Trophoblast cell (in vitro differentiated cells and primary cell): ENCODE results near the gene TCEAL8.

Experiments
- DNase-seq, 2 donors: peaks; one replicate each; pipeline ENCODE4 v3.0.0-alpha.2; 2016
- H2AFZ ChIP-seq: 2 replicates; pipeline ENCODE4 v1.6.1; 2013; ENCODE audit warnings: low read length, moderate library complexity, mild to moderate bottlenecking; ENCODE audit not compliant: insufficient read depth, poor library complexity
- H2AK5ac ChIP-seq: 2 replicates; pipeline ENCODE4 v1.6.1; 2013; ENCODE audit warnings: mild to moderate bottlenecking, low read length
- H2BK120ac ChIP-seq: 2 replicates; pipeline ENCODE4 v1.6.1; 2013; ENCODE audit warnings: low read length, mild to moderate bottlenecking, moderate library complexity; ENCODE audit not compliant: insufficient read depth, poor library complexity
- H2BK12ac ChIP-seq: 2 replicates; pipeline ENCODE4 v1.6.1; 2013; ENCODE audit warnings: mild to moderate bottlenecking, low read length, moderate library complexity
- H2BK5ac ChIP-seq: 2 replicates; pipeline ENCODE4 v1.6.1; 2013; ENCODE audit warnings: low read length, low read depth, moderate library complexity, mild to moderate bottlenecking; ENCODE audit not compliant: poor library complexity
- H3K14ac ChIP-seq: 2 replicates; pipeline ENCODE4 v1.6.1; 2013; ENCODE audit warnings: mild to moderate bottlenecking, low read length
- H3K18ac ChIP-seq: 2 replicates; pipeline ENCODE4 v1.6.1; 2013; ENCODE audit warnings: mild to moderate bottlenecking, low read length
- H3K23ac ChIP-seq: 2 replicates; pipeline ENCODE4 v1.6.1; 2013; ENCODE audit warnings: low read length
- H3K27ac ChIP-seq: 2 replicates; pipeline ENCODE4 v1.5.1; 2013; ENCODE audit warnings: low read depth, mild to moderate bottlenecking, inconsistent platforms, low read length, moderate library complexity
- H3K27me3 ChIP-seq: 2 replicates; pipeline ENCODE4 v1.6.1; 2013; ENCODE audit warnings: inconsistent platforms, mild to moderate bottlenecking, low read length, moderate library complexity; ENCODE audit not compliant: insufficient read depth
- H3K36me3 ChIP-seq, 2 experiments: 1 replicate in 1 of 2; 2 replicates in 1 of 2; pipeline ENCODE4 v1.6.1; 2013; ENCODE audit warnings: low read length in 2 of 2, mild to moderate bottlenecking in 2 of 2, moderate library complexity in 1 of 2; ENCODE audit not compliant: insufficient read depth in 2 of 2, control insufficient read depth in 1 of 2
- H3K4ac ChIP-seq: 2 replicates; pipeline ENCODE4 v1.6.1; 2013; ENCODE audit warnings: low read depth, mild to moderate bottlenecking, low read length, moderate library complexity
- H3K4me1 ChIP-seq, 2 experiments: 1 replicate in 1 of 2; 2 replicates in 1 of 2; pipeline ENCODE4 v1.6.1; 2013; ENCODE audit warnings: low read length in 2 of 2, mild to moderate bottlenecking in 2 of 2, moderate library complexity in 1 of 2; ENCODE audit not compliant: insufficient read depth in 2 of 2, control insufficient read depth in 1 of 2
- H3K4me2 ChIP-seq: 2 replicates; pipeline ENCODE4 v1.6.1; 2013; ENCODE audit warnings: inconsistent platforms, mild to moderate bottlenecking, low read length, moderate library complexity
- H3K4me3 ChIP-seq: 2 replicates; pipeline ENCODE4 v1.5.1; 2013; ENCODE audit warnings: mild to moderate bottlenecking, low read depth, low read length, inconsistent platforms
- H3K79me1 ChIP-seq: one replicate; pipeline ENCODE4 v1.6.1; 2013; ENCODE audit warnings: low read length
- H3K79me2 ChIP-seq: 2 replicates; pipeline ENCODE4 v1.6.1; 2013; ENCODE audit warnings: low read length, mild to moderate bottlenecking; ENCODE audit not compliant: control insufficient read depth, insufficient read depth, poor library complexity
- H3K9ac ChIP-seq: 2 replicates; pipeline ENCODE4 v1.6.1; 2013; ENCODE audit warnings: mild to moderate bottlenecking, low read length
- H3K9me3 ChIP-seq: 2 replicates; pipeline ENCODE4 v1.6.1; 2013; ENCODE audit warnings: low read depth, mild to moderate bottlenecking, control low read depth, inconsistent platforms, low read length; ENCODE audit not compliant: insufficient read depth
- H4K12ac ChIP-seq: 2 replicates; pipeline ENCODE4 v1.6.1; 2013; ENCODE audit warnings: low read depth, mild to moderate bottlenecking, low read length, moderate library complexity
- H4K8ac ChIP-seq: 2 replicates; pipeline ENCODE4 v1.6.1; 2013; ENCODE audit warnings: low read depth, mild to moderate bottlenecking, low read length, moderate library complexity
- H4K91ac ChIP-seq: one replicate; pipeline ENCODE4 v1.6.1; 2013; ENCODE audit warnings: low read depth, mild to moderate bottlenecking, low read length, moderate library complexity
- WGBS: extraction: QIAGEN DNeasy Blood & Tissue Kit; methylation state at CpG from one replicate; pipeline ENCODE4 v1.1.7; 2013; ENCODE audit warnings: missing lambda C conversion rate; ENCODE audit not compliant: insufficient read length, insufficient coverage; ENCODE audit errors: extremely low coverage; 5-methylcytosine and 5-hydroxymethylcytosine counted together

TCEAL8 gene

DNA sequence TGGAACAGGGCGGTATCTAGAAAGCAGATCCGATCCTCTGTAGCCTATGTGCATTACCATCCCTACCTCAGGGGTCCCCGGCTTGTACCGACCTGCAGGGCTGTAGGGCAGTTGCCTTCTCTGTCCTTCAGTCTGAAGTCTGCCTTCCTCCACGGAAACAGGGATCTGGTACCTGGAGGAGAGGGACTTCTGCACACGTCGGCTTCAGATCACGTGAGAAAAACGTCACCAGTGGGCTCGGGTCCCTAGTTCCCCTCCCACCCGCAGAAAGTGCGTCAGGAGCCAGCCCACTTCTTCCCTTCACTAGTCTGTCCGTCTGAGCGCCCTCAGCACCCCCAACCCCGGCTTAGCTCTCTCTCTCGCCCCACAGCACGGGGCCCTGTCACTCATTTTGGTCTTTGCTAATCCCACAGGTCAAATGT, 21.6 kb upstream of the TCEAL8 start, which contains the start of gene TCEAL5:
Gene TCEAL5 (minus strand): TSS at position 170 of the 422 bp plus-strand sequence. CDS start 2,187 bp downstream, outside the sequence.
- Histone ChIP-seq H3K4me3 (no peak within 1 kb of the TSS), H3K36me3 (no peaks in the 10 kb centered on the region), H3K14ac (no peak within 1 kb of the TSS), H2BK12ac (no peak within 1 kb of the TSS), H3K18ac (no peak within 1 kb of the TSS), H3K4ac (no peak within 1 kb of the TSS), H2BK120ac (no peak within 1 kb of the TSS), H4K91ac (no peak within 1 kb of the TSS), H2BK5ac (no peak within 1 kb of the TSS), H3K27ac (no peak within 1 kb of the TSS), H4K12ac (no peak within 1 kb of the TSS), H2AK5ac (no peak within 1 kb of the TSS), H3K4me2 (no peak within 1 kb of the TSS), H2AFZ (no peak within 1 kb of the TSS), H3K9ac (no peak within 1 kb of the TSS), H3K4me1 (no peaks in the 10 kb centered on the region), H3K9me3 (no peaks in the 10 kb centered on the region), H4K8ac (no peak within 1 kb of the TSS), H3K23ac (no peak within 1 kb of the TSS), H3K27me3 (no peaks in the 10 kb centered on the region), H3K79me2 (no peaks in the 10 kb centered on the region), H3K79me1 (no peaks in the 10 kb centered on the region)
- WGBS: no CpG with 5 or more reads among the region's 17 CpGs
- DNase-seq: no peak

DNA sequence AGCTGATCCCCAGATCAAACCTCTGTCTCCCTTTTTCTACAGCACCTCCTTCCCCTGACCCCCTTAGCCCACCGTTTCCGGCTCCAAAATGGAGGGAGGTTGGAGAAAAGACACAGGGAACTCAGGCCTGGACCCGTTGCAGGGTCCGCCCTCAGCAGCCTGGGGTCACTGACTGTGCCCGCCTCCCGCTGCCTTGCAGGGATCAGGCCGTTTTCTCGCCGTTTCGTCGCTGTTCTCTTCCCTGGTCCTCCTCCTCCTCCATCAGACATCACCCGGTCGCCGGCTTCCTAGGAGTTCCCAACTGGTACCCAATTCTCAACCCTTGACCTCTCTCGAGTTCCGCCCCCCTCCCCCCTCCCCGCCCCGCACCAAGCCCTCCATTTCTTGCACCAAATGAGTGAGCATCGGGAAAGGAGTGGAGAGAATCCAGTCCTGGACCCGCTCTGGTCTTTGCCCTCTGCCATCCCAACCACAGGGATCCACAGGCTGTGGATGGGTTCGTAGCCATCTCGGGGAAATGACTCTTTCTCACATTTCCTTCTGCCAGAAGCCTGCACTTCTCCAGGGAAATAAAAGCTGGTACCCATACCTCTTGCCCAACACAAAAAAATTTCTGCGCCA, 21.1 kb upstream of the TCEAL8 start:
- Histone ChIP-seq H3K27ac (no peak overlapping the region), H2BK120ac (no peak overlapping the region), H2AK5ac (no peak overlapping the region), H3K4ac (no peak overlapping the region), H3K9ac (no peak overlapping the region), H3K23ac (no peak overlapping the region), H3K4me1 (no peaks in the 10 kb centered on the region), H3K9me3 (no peaks in the 10 kb centered on the region), H2BK5ac (no peak overlapping the region), H3K4me2 (no peak overlapping the region), H3K36me3 (no peaks in the 10 kb centered on the region), H3K14ac (no peak overlapping the region), H2BK12ac (no peak overlapping the region), H2AFZ (no peak overlapping the region), H3K27me3 (no peaks in the 10 kb centered on the region), H3K79me1 (no peaks in the 10 kb centered on the region), H4K12ac (no peak overlapping the region), H4K91ac (no peak overlapping the region), H3K18ac (no peak overlapping the region), H4K8ac (no peak overlapping the region), H3K4me3 (no peak overlapping the region), H3K79me2 (no peaks in the 10 kb centered on the region)
- WGBS: no CpG with 5 or more reads among the region's 23 CpGs
- peak in 1 of 2 donors; percentile 39 for DNase-seq

DNA sequence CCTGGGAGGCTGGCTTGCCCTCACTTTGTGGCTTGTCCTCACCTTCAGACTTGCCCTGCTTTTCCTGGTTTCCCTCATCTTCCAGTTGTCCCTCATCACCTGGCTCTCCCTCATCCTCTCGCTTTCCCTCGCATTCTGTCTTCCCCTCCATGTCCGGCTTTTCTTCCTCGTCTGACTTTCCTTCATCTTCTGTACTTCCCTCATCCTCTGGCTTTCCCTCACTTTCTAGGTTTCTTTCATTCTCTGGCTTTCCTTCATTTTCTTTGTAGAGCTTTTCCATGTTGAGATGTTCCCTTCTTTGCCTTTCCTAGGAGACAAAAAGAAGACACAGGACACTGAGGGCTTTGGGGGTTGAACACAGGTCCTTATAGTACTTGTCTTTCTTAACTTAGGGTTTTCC, 19.3 kb upstream of the TCEAL8 start:
- WGBS: no CpG with 5 or more reads among the region's 4 CpGs
- no peak overlapping the region for H2AK5ac ChIP-seq

DNA sequence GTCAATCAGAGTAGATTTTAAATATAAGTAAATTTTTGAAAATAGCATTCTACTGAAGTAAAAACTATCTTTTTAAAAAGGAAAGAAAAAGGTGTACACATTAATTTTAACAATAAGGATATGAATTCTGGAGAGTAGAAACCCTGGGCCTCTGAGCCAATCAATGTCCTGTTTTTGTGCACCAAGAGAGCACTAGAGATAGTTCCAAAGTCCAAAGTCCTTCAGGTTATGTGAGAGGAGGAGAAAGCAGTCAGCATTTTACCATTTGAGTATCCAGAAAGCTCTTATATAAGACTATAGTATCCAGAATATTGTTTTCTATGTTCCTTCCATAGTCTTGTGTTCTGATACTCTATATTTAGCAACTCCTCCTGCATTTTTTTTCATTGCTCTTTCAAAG, 3.3 kb upstream of the TCEAL8 start:
- Histone ChIP-seq H4K12ac (no peak overlapping the region), H3K9me3 (no peaks in the 10 kb centered on the region), H3K4me2 (no peak overlapping the region), H2BK5ac (no peak overlapping the region), H3K4me3 (no peak overlapping the region), H3K4me1 (peaks cover 0 to 2% of the 10 kb centered on the region in 2 experiments), H2AFZ (no peak overlapping the region), H3K27ac (no peak overlapping the region), H3K36me3 (no peaks in the 10 kb centered on the region), H3K14ac (no peak overlapping the region), H3K79me2 (no peaks in the 10 kb centered on the region), H2AK5ac (no peak overlapping the region), H3K9ac (no peak overlapping the region), H2BK12ac (no peak overlapping the region), H3K18ac (no peak overlapping the region), H4K91ac (no peak overlapping the region), H3K79me1 (peaks cover 14% of the 10 kb centered on the region), H4K8ac (no peak overlapping the region), H3K23ac (no peak overlapping the region), H3K27me3 (no peaks in the 10 kb centered on the region), H3K4ac (no peak overlapping the region), H2BK120ac (no peak overlapping the region)
- DNase-seq: no peak

More for the DNA sequence above, 19.3 kb upstream of the TCEAL8 start:
- no peak overlapping the region for H3K27ac ChIP-seq
- H3K4me2 ChIP-seq: no peak overlapping the region
- no peak overlapping the region for H2BK120ac ChIP-seq
- H4K12ac ChIP-seq: no peak overlapping the region
- H3K79me1 ChIP-seq: no peaks in the 10 kb centered on the region
- DNase-seq: no peak
- no peaks in the 10 kb centered on the region for H3K9me3 ChIP-seq
- no peak overlapping the region for H3K14ac ChIP-seq
- no peak overlapping the region for H3K9ac ChIP-seq
- no peak overlapping the region for H3K23ac ChIP-seq
- no peak overlapping the region for H2BK12ac ChIP-seq
- H3K4ac ChIP-seq: no peak overlapping the region
- H4K91ac ChIP-seq: no peak overlapping the region
- no peaks in the 10 kb centered on the region for H3K36me3 ChIP-seq
- H3K27me3 ChIP-seq: no peaks in the 10 kb centered on the region
- no peak overlapping the region for H2AFZ ChIP-seq
- no peak overlapping the region for H2BK5ac ChIP-seq
- H4K8ac ChIP-seq: no peak overlapping the region
- H3K4me1 ChIP-seq: no peaks in the 10 kb centered on the region
- H3K18ac ChIP-seq: no peak overlapping the region
- H3K79me2 ChIP-seq: no peaks in the 10 kb centered on the region
- H3K4me3 ChIP-seq: no peak overlapping the region
